Lung microvascular endothelial cell (primary cell): ENCODE data around the gene EXD2. TPM values are rescaled to one million over a fixed set of nuclear protein-coding genes. Genes with fewer than 3 reads are reported as not detected.
"Not testable (repeated sequence)": the region's sequence is repeated elsewhere in the genome, so short reads cannot be mapped to it uniquely, and the experiment has no call there.

Experiments used
- DNase-seq, 2 donors: peaks; one replicate each; pipeline versions ENCODE4 v3.0.0 to v3.0.0-alpha.2; 2010; ENCODE audit warnings: low read depth in 2 of 2
- total RNA-seq: library from RNA; depleted of rRNA; stranded (reverse); fragments of >200 nt; gene quantifications from 2 replicates; pipeline ENCODE4 v1.2.1, GENCODE V29; 2014

Gene EXD2, protein sequence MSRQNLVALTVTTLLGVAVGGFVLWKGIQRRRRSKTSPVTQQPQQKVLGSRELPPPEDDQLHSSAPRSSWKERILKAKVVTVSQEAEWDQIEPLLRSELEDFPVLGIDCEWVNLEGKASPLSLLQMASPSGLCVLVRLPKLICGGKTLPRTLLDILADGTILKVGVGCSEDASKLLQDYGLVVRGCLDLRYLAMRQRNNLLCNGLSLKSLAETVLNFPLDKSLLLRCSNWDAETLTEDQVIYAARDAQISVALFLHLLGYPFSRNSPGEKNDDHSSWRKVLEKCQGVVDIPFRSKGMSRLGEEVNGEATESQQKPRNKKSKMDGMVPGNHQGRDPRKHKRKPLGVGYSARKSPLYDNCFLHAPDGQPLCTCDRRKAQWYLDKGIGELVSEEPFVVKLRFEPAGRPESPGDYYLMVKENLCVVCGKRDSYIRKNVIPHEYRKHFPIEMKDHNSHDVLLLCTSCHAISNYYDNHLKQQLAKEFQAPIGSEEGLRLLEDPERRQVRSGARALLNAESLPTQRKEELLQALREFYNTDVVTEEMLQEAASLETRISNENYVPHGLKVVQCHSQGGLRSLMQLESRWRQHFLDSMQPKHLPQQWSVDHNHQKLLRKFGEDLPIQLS
- total RNA-seq: 16.8 and 21.0 TPM in 2 replicates

DNA sequence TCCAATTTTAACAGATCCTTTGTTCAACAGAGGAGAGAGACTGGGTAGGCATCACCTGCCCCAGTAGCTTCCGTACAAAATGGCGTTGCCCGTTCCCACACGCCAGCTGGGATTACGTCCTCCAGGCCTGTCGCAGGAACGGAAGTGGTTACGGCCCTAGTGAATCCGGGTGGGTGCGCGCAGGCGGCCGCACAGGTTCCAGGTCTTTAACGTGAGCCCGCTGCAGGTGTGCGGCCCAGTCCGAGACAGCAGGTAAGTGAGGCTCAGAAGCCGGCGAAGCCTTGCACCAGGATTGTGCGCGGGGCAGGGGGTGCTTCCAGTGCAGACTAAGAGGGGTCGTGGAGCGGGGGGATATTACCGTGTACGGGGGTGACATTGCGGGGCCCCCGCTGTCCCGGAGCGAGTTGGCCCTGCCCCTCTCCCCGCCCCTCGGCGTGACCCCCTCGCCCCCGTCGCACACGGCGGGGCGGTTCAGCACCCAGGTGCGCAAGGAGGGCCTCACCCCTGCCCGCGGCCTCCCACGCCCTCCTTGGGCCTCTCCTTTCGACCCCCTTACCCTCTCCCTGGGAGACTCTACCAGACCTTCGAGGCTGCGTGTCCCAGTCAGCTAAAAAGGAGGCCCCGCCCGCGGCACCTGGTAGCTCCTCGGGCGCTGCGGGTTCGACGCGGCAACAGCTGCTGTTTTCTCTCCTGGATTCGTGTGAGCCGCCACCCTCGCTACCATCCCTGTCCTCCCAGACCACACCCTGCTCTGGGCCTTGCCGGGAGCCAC lies at the start of gene EXD2:
TSS of gene EXD2 (plus strand) at position 159 of the 772 bp plus-strand sequence. CDS start 17,973 bp downstream, outside the sequence.
- peak; percentile 81 to 89 for DNase-seq

DNA sequence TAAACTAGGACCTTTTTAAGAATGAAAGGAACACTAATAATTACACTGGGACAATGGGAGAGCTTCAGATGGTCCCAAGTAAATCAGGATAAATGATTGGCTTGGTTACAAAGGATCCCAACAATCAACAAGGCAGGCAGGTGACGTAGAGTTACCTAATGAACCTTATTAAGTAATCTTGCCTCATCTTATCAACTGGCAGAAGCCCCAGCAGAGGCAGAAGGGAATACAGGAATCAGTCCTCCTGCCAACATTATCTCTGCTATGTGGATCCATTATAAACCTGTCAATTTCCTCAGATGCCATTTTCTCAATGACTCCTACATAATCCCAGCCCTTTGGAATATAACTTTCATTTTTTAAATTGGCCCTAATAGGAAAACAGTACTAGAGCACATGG lies 49.7 kb upstream of the EXD2 start:
- no peak for DNase-seq

DNA sequence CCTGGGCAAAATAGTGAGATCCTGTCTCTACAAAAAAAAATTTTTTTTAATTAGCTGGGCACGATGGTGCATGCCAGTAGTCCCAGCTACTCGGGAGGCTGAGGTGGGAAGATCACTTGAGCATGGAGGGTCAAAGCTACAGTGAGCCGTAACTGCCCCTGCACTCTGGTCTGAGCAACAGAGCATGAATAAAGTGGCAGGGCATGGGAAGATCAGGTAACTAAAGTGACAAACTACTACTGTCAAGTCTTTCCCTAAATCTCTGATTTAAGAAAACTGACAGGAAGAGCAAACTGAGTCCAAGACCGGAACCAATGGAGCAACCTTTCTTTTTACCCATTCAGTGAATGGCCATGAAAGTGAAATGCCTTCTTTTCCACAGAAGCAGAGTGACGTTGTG lies 49.2 kb upstream of the EXD2 start:
- DNase-seq: no peak

DNA sequence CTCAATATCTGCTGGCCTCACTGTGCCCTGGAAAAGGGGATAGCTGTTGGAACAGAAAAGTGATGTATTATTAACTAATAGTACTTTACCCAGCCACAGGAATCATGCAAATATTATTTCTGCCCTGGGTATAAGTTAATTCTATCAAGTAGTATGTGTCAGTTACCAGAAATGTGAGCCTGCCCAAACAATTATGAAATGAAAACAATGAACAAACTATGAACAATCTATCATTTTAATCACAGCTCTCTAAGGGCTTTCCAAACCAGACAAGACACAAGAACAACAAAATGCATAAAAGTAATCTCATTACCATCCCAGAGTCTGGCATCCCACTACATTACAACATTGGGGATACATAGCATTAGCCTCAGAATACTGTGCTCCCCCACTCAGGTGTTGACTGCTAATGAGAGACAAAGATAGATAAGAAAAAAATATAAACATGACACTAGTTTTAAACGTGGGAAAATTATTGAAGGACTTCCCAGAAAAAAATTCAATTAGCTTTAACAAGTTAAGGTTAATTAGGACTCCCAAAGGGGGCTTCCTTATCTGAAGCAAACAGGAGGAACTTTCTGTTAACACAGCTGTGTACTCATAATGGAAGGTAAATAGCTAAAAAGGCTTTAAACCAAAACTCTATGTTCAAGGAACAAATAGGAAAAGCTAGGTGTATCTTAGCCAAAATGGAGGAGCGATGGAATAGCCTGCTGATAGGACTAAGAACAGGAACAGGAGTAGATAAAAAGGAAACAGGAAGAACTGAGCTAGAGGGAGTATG lies 41.6 kb upstream of the EXD2 start:
- no peak for DNase-seq

DNA sequence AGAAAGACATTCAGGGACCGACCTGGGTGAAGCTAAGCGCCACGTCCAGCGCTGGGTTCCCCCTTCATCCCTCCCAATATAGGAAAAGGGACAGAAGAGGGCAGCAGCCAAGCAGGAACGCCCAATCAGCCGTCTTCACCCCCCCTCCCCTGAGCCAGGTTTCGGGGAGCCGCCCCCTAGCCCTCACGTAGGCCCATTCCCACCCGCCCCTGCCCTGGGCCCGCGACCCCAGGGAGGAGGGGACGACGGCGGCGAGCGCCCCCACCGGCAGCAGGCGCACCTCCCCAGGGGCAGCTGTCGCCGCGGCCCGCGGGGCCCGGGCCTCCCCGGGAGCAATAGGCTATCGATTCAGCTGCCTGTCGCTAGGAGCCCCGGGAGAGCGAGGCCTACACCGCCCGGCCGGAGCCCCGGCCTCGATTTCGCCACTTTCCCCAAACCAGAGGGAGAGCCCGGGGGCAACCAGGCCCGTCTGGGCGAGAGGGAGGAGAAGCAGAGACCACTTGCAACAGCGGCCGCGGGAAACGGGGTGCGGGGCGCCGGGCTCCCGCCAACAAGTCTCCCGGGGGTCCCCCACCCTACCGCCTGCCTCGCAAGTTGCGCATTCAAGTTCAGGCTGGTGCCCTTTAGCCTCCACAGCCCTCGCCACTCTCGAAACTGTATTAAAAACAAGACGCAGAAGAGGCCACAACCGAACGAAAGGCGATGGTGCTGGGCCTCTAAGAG lies 39.7 kb upstream of the EXD2 start:
- peak; percentile 75 to 81 for DNase-seq

DNA sequence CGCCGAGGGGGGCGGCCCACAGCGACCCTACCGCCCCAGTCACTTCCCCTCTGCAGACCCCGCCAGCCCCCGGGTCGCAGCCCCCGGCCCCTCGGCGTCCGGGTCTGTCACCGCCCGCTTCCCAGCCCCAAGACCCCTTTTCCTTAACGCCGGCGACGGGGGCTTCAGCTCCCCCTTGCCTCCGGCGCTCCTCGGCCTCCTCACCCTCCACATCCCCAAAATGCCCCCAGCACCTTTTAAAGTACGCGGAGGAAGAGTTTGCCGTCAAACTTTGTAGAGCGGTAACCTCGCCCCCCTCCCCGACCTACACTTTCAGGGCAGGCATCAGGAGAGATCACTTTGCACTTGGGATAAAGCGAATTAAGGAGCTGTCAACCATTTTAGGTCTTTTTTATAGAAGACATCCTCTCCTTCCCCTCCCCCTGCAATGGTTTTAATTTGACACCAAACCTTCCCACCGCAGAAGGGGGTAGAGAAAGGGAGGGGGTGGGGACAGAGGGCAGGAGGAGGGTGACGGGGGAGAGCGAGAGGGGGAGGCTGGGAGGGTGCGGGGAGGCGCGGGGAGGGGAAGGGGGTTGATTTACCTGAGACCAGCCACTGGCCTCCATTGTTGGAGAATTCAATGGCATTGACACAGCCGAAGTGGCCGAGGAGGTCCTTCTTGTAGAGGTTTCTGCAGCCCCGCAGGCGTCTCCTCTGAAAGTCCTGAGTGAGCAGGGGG lies 39.0 kb upstream of the EXD2 start:
- DNase-seq: peak in 1 of 2 donors; percentile 28

DNA sequence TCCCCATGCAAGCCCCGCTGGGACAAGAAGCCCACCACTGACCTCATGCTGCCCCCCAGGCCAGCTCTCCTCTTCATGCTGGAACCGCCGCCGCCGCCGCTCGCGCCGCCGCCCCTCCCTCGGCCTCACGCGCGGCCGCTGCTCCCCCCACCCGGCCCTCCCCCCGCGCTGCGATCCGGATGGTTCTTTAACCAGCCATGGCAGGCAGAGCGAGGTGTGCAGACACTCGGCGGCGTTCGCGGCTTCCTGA lies 38.5 kb upstream of the EXD2 start, which contains the start of gene DCAF5:
TSS of gene DCAF5 (minus strand) at position 218 of the 250 bp plus-strand sequence. CDS start at position 77, 141 bp downstream.
- DNase-seq: peak in 1 of 2 donors; percentile 92

DNA sequence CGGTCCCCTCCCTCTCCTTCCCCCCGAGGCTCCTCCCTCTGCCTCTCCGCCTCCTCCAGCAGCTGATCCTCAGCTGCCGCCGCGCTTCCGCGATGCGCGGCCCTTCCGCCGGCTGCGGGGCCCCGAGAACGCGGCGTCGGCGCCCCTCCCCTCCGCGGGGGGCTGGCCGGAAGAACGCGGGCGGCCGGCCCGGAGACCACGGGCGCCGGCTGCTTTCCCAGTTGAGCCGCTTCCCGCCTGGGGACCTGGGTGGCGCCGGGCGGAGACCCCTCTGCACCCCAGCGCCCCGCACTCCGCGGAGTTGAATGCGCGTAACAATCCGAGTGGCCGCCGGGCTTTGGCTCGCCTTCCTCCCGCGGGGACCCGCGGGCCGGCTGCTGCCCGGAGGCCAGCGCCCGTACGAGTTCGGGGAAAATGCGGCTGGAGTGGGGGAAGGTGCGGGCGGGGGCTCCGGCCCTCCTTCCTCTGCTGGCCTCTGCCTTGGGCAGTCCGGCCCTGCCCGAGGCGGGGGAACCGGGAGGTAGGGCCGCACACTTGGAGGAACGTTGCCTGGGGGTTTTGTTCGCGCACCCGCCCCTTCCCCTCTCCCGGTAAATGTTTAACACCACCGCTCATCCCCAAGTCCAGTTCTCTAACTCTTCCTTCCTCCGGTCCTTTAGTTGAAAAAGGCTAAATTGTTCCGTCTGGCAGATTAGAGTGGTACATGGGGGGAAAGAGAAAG lies 38.0 kb upstream of the EXD2 start:
- peak in 1 of 2 donors; percentile 96 for DNase-seq

DNA sequence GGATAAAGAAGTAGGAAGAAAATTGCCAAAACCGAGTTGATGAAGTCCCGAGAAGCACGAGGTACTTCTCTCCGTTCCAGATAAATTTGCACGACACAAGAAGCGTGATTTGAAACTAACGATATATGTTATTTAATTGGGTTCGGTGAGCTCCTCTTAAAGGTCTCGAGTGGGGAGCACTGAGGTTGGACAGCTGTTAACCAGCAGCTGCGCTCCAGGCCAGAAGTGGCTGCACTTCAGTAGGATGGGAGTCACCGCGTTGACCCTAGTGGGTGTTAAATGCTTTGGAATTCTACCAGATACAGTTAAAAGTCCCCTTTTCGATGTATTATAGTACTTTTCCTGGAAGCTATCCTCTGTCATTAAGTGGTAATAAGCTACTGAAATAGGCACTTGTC lies 37.4 kb upstream of the EXD2 start:
- peak; percentile 26 to 44 for DNase-seq

DNA sequence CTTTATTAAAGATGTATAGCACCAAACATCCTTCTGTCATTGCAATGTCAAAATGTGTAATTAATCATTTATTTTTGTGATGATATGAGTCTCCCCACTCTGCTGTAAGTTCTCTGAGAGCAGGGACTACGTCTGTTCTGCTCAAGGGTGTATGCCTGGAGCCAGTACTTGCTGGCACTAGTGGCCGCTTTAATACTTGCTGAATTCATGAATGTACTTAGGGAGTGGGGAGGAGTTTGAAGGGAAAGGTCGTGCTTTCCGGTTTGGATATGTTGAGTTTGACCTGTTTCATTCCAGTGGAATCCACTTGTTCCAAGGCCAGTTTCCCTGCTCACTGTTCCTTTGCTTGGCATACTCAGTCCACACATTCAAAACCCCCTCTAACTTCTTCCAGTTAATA lies 36.5 kb upstream of the EXD2 start:
- no peak for DNase-seq

DNA sequence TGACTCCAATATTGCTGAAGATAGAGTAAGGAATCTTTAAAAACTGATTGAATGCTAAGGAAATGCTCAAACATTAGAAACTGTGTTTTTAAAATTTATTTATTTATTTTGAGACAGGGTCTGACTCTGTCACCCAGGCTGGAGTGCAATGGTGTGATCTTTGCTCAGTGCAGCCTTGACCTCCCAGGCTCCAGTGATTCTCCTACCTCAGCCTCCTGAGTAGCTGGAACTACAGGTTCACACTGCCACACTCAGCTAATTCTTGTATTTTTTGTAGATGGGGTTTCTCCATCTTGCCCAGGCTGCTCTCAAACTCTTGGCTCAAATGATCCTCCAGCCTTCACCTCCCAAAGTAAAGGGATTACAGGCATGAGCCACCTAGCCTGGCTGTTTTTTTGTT lies 35.1 kb upstream of the EXD2 start:
- DNase-seq: no peak

DNA sequence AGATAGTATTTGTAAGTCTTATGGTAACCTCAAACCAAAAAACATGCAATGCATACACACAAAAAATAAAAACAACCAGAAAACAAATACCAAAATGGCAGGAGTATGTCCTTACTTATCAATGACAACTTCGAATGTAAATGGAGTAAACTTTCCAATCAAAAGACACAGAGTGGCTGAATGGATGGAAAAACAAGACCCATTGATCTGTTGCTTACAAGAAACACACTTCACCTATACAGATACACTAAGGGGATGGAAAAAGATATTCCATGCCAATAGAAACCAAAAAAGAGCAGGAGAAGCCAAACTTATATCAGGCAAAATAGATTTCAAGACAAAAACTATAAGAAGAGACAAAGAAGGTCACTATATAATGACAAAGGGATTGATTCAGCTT lies 29.7 kb upstream of the EXD2 start:
- no peak for DNase-seq

DNA sequence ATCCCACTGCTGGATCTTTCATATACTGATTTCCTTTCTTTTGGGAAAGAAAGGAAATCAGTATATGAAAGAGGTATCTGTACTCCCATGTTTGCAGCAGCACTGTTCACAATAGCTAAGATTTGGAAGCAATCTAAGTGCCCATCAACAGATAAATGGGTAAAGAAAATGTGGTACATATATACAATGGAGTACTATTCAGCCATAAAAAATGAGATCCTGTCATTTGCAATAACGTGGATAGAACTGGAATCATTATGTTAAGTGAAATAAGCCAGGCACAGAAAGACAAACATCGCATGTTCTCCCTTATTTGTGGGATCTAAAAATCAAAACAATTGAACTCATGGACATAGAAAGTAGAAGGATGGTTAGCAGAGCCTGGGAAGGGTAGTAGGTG lies 25.5 kb upstream of the EXD2 start:
- not testable (repeated sequence) for DNase-seq

DNA sequence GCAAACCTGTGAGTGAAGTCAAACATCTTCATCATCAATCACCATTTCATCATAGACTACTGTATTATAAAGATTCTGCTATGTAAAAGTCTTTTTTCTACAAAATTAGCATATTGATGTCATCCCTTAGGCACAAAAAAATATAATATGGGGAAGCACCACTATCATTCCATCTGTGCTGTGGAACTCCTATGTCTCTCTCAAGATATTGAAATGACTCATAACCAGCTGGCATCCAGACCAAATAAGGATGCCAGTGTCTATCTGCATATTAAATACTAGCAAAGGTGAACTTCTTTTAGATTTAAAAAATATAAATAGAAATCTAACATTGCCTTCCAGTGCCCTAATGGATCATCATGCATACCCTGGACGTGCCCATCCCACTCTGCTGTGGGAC lies 20.5 kb upstream of the EXD2 start:
- no peak for DNase-seq

DNA sequence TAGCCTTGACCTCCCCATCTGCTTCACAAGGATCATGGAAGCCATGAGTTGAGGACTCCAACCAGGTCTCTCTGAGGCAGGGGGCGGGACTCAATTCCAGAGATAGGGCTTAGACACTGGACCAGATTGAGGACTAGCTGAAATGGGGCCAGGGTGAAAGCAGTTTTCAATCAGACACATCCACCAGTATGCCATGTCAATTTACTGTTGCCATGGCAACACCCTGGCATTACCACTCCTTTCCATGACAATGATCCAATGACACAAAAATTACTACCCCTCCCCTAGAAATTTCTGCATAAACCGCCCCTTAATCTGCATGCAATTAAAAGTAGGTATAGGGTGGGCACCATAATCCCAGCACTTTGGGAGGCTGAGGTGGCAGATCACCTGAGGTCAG lies 19.7 kb upstream of the EXD2 start:
- DNase-seq: peak in 1 of 2 donors; percentile 14

DNA sequence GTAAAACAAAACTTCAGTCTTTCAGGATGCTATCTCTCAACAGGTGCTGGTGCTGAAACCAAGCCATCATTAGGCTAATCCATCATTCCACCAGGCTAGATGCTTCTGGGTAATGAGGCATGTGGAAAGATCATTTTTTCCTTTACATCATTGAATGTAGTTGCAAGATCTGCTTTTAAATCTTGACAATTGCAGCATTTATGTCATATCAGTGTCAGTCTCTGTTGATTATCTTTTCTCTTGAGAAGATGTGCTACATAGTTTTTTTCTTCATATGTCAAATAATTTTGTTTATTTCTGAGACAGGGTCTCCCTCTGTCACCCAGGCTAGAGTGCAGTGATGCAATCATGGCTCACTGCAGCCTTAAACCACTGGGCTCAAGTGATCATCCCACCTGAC lies 16.2 kb upstream of the EXD2 start:
- no peak for DNase-seq

DNA sequence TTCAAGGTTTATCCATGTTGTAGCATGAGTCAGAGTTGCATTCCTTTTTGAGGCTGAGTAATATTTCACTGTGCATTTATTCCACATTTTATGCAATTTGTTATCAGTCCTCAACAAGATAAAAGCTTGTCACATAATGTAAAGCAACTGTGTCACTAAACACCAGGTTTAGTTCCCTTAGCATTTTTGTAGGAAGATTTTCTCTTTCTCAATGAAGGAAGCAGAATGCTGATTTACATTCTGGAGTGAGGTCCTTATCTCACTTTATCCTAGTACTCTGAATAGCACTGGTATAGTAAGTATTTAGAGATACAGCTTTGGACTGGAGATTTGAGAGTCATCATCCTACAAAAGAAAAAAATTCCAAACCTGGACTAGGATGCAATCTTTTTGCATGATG lies 9.8 kb upstream of the EXD2 start:
- no peak for DNase-seq

DNA sequence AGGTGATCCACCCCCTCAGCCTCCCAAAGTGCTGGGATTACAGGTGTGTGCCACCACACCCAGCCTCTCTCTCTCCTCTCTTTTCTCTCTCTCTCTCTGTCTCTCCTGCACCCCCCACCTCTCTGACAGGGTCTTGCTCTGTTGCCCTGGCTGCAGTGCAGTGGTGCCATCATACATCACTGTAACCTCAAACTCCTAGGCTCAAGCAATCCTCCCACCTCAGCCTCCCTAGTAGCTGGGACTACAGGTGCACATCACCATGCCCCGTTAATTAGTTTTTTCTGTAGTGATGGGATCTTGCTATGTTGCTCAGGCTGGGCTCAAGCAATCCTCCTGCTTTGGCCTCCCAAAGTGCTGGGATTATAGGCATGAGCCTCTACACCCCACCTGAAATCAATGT lies 8.7 kb upstream of the EXD2 start:
- not testable (repeated sequence) for DNase-seq

DNA sequence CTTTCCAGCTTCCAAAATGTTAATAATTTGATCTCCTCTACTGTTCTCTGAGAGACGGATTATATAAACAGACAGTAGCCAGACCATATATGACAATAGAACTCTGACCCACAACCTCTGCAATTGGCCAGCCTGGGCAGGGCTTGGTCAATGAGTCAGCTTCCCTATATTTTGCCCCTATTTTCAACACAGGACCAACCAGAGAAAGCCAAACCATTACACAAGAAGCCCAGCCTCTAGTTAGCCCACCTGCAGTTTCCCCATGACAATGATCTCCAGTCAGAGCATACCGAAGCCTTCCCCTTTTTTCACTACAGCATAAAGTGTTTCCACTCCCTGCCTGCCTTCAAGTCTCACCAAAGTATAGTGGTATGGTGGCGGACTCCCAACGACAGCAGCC lies 7.6 kb upstream of the EXD2 start:
- DNase-seq: peak; percentile 23 to 30

DNA sequence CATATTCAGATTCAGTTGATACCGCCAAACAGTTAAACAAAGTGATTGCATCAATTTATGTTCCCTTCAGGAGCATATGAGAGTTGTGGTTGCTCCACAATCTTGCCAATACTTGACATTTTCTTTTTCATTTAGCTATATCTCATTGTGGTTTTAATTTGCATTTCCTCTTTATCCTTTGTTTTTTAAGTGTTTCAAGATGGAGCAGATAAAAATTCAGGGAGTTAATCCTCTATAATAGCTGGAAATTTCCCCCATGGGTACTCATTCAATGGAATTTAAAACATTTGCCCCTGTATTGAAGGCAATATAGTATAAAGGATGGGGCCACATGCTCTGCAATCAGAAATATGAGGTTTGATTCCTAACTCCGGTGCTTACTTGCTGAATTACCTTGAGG lies 1.1 kb upstream of the EXD2 start:
- DNase-seq: no peak
